ENCODE data around the gene COL10A1.

Gene COL10A1

GRCh38 chr6:116126032-116126431, at the start of gene COL10A1:
TSS of gene COL10A1 (minus strand) at chr6:116126132. CDS start at chr6:116125492, 640 bp downstream.
- Histone ChIP-seq H3K27ac (ENCODE audit: low read length) (no peak within 1 kb of the TSS), H3K4me3 (ENCODE audit: low read length) (no peak within 1 kb of the TSS), H3K4me1 (ENCODE audit: low read length) (no peaks in the 10 kb centered on the region), H4K20me1 (ENCODE audit: insufficient read depth, low read length) (no peaks in the 10 kb centered on the region), H3K27me3 (replicated peaks; ENCODE audit: insufficient read depth, low read length) (no peaks in the 10 kb centered on the region), H3K9me2 (replicated peaks; ENCODE audit: insufficient read depth, low read length) (no peaks in the 10 kb centered on the region), H3F3A (ENCODE audit: insufficient read depth, low read length) (no peaks in the 10 kb centered on the region), H3K9ac (ENCODE audit: low read length) (no peak within 1 kb of the TSS), H3K4me2 (ENCODE audit: low read depth, low read length) (no peak within 1 kb of the TSS), H3K9me3 (replicated peaks; ENCODE audit: insufficient read depth, low read length) (no peaks in the 10 kb centered on the region), H3K79me2 (ENCODE audit: low read length) (no peaks in the 10 kb centered on the region), H3K36me3 (replicated peaks; ENCODE audit: insufficient read depth, low read length) (no peaks in the 10 kb centered on the region), H2AFZ (ENCODE audit: low read length) (no peak within 1 kb of the TSS)
- TF ChIP-seq CTCF (IDR thresholded peaks at IDR 0.05; ENCODE audit: low read length) (no peak), EZH2phosphoT487 (IDR thresholded peaks at IDR 0.05; ENCODE audit: low read length) (no peak), EZH2 (optimal IDR thresholded peaks at IDR 0.05; ENCODE audit: low read depth, low read length) (no peak)
- DNase-seq = no peak

GRCh38 chr6:116175344-116175743, 49.4 kb upstream of the COL10A1 start:
- Histone ChIP-seq H3F3A (ENCODE audit: insufficient read depth, low read length) (no peaks in the 10 kb centered on the region), H3K27me3 (replicated peaks; ENCODE audit: insufficient read depth, low read length) (no peaks in the 10 kb centered on the region), H3K9me3 (replicated peaks; ENCODE audit: insufficient read depth, low read length) (no peaks in the 10 kb centered on the region), H3K9me2 (replicated peaks; ENCODE audit: insufficient read depth, low read length) (no peaks in the 10 kb centered on the region), H3K4me3 (ENCODE audit: low read length) (no peak overlapping the region), H2AFZ (ENCODE audit: low read length) (no peak overlapping the region), H4K20me1 (ENCODE audit: insufficient read depth, low read length) (no peaks in the 10 kb centered on the region), H3K79me2 (ENCODE audit: low read length) (no peaks in the 10 kb centered on the region), H3K27ac (ENCODE audit: low read length) (no peak overlapping the region), H3K36me3 (replicated peaks; ENCODE audit: insufficient read depth, low read length) (no peaks in the 10 kb centered on the region), H3K4me1 (ENCODE audit: low read length) (no peaks in the 10 kb centered on the region), H3K4me2 (ENCODE audit: low read depth, low read length) (no peak overlapping the region), H3K9ac (ENCODE audit: low read length) (no peak overlapping the region)
- no peak for TF ChIP-seq CTCF (IDR thresholded peaks at IDR 0.05; ENCODE audit: low read length)
- TF ChIP-seq EZH2 (optimal IDR thresholded peaks at IDR 0.05; ENCODE audit: low read depth, low read length) = no peak
- no peak for DNase-seq

- H3K9me2 ChIP-seq (replicated peaks; ENCODE audit: insufficient read depth, low read length) = no peaks in the 10 kb centered on the region
- H3F3A ChIP-seq (ENCODE audit: insufficient read depth, low read length) = no peaks in the 10 kb centered on the region
- TF ChIP-seq EZH2phosphoT487 (IDR thresholded peaks at IDR 0.05; ENCODE audit: low read length) = no peak
- TF ChIP-seq CTCF (IDR thresholded peaks at IDR 0.05; ENCODE audit: low read length) = no peak
- TF ChIP-seq EZH2 (optimal IDR thresholded peaks at IDR 0.05; ENCODE audit: low read depth, low read length) = no peak
- H3K9ac ChIP-seq (ENCODE audit: low read length) = no peak overlapping the region
- DNase-seq = no peak
- no peaks in the 10 kb centered on the region for H3K4me1 ChIP-seq (ENCODE audit: low read length)
- no peak overlapping the region for H2AFZ ChIP-seq (ENCODE audit: low read length)
- no peaks in the 10 kb centered on the region for H3K27me3 ChIP-seq (replicated peaks; ENCODE audit: insufficient read depth, low read length)
- no peak overlapping the region for H3K4me3 ChIP-seq (ENCODE audit: low read length)
- no peaks in the 10 kb centered on the region for H4K20me1 ChIP-seq (ENCODE audit: insufficient read depth, low read length)
- no peak overlapping the region for H3K4me2 ChIP-seq (ENCODE audit: low read depth, low read length)
- no peaks in the 10 kb centered on the region for H3K36me3 ChIP-seq (replicated peaks; ENCODE audit: insufficient read depth, low read length)
- H3K79me2 ChIP-seq (ENCODE audit: low read length) = no peaks in the 10 kb centered on the region
- H3K9me3 ChIP-seq (replicated peaks; ENCODE audit: insufficient read depth, low read length) = no peaks in the 10 kb centered on the region
- no peak overlapping the region for H3K27ac ChIP-seq (ENCODE audit: low read length)
These were observed 48.0 kb upstream of the COL10A1 start for GRCh38 chr6:116173928-116174327.
